GM12878 (cell line): ENCODE measurements around the gene HS6ST3. TPM values are rescaled to one million over a fixed set of nuclear protein-coding genes. Genes with fewer than 3 reads are reported as not detected.

Experiments used
- ATAC-seq: fragments of 200-7000 bp; cut with Tn5 transposase; 3 replicates; pipeline ENCODE4 v1.9.1; 2020; ENCODE audit warnings: mild to moderate bottlenecking, moderate library complexity
- BruUV-seq: library from RNA; stranded (reverse); fragments of 400-500 nt; replicated peaks from 2 replicates; lab custom pipeline; 2021; lab: Mats Ljungman, UMichigan
- CTCF ChIA-PET: fragments of 300-600 bp; sonication (Branson Sonifier 250); formaldehyde crosslinking; extraction: SDS; loops from one replicate; lab custom pipeline; 2021; ENCODE audit warnings: inconsistent platforms; lab: Yijun Ruan, JAX
- POLR2A ChIA-PET: fragments of 350-600 bp; formaldehyde crosslinking; extraction: SDS; loops from one replicate; lab custom pipeline; 2021; ENCODE audit warnings: inconsistent platforms; lab: Charles Lee
- RAD21 ChIA-PET: fragments of 300-600 bp; sonication (Branson Sonifier 250); formaldehyde crosslinking; loops from one replicate; lab custom pipeline; 2023; ENCODE audit warnings: antibody characterized with exemption; ENCODE audit not compliant: unreplicated experiment; lab: Charles Lee
- SMC1A ChIA-PET: fragments of 300-600 bp; sonication (Branson Sonifier 250); formaldehyde crosslinking; loops from one replicate; lab custom pipeline; 2023; ENCODE audit not compliant: unreplicated experiment, uncharacterized antibody; lab: Charles Lee
- DNase-seq: peaks from one replicate; pipeline ENCODE4 v3.0.0-alpha.2; 2011; ENCODE audit warnings: low read depth, low spot score
- FAIRE-seq: peaks from 3 replicates; lab custom pipeline; 2011; peaks lifted over from hg19 to GRCh38; lab: Jason Lieb, UNC
- H2AFZ ChIP-seq: 2 replicates; pipeline ENCODE4 v1.6.0; 2011; ENCODE audit warnings: low read depth, low read length, control low read depth; ENCODE audit not compliant: control insufficient read depth
- H3K27ac ChIP-seq: 2 replicates; pipeline ENCODE4 v1.5.1; 2011; ENCODE audit warnings: control low read depth; ENCODE audit not compliant: control insufficient read depth, insufficient read depth
- H3K27me3 ChIP-seq, 2 experiments: replicated peaks in 1 of 2; 2 replicates each; pipeline versions ENCODE4 v1.6.0 to v1.6.1; 2011; ENCODE audit warnings: low read length in 1 of 2; ENCODE audit not compliant: control insufficient read depth in 2 of 2, insufficient read depth in 2 of 2
- H3K36me3 ChIP-seq, 2 experiments: 2 replicates each; pipeline ENCODE4 v1.5.1; 2011; ENCODE audit warnings: low read length in 1 of 2; ENCODE audit not compliant: control insufficient read depth in 2 of 2, insufficient read depth in 2 of 2
- H3K4me1 ChIP-seq: 2 replicates; pipeline ENCODE4 v1.6.1; 2011; ENCODE audit warnings: mild to moderate bottlenecking, low read length, moderate library complexity, mixed read lengths; ENCODE audit not compliant: control insufficient read depth, insufficient read depth
- H3K4me2 ChIP-seq: 2 replicates; pipeline ENCODE4 v1.6.0; 2011; ENCODE audit warnings: control low read depth; ENCODE audit not compliant: control insufficient read depth, insufficient read depth
- H3K4me3 ChIP-seq: fragments of 200-600 bp; sonication (generic); 2 replicates; pipeline ENCODE4 v1.5.1; 2016
- H3K79me2 ChIP-seq: 2 replicates; pipeline ENCODE4 v1.6.0; 2011; ENCODE audit warnings: low read length; ENCODE audit not compliant: control insufficient read depth, insufficient read depth
- H3K9ac ChIP-seq: 2 replicates; pipeline ENCODE4 v1.8.0; 2011; ENCODE audit warnings: low read length, control low read depth, mixed read lengths; ENCODE audit not compliant: control insufficient read depth, insufficient read depth
- H3K9me3 ChIP-seq: replicated peaks from 3 replicates; pipeline ENCODE4 v1.5.1; 2011; ENCODE audit warnings: mild to moderate bottlenecking, low read length; ENCODE audit not compliant: control insufficient read depth, insufficient read depth
- H4K20me1 ChIP-seq: 2 replicates; pipeline ENCODE4 v1.6.0; 2011; ENCODE audit not compliant: control insufficient read depth, insufficient read depth
- BRCA1 ChIP-seq: IDR thresholded peaks from 2 replicates; pipeline ENCODE4 v1.6.1; 2011; ENCODE audit warnings: low read depth, low read length, improper control_type of control experiment
- NFYA ChIP-seq: IDR thresholded peaks from 2 replicates; pipeline ENCODE4 v1.6.1; 2011; ENCODE audit warnings: low read depth, mild to moderate bottlenecking, low read length, improper control_type of control experiment, borderline replicate concordance
- POU2F2 ChIP-seq: IDR thresholded peaks from 3 replicates; pipeline ENCODE4 v1.6.1; 2011; ENCODE audit warnings: low read depth, mild to moderate bottlenecking, low read length, borderline replicate concordance
- PRDM15 ChIP-seq: fragments of 450-650 bp; formaldehyde crosslinking; IDR thresholded peaks from 2 replicates; pipeline ENCODE4 v1.4.0; 2020; ENCODE audit warnings: mild to moderate bottlenecking, moderate library complexity
- RUNX3 ChIP-seq: IDR thresholded peaks from 2 replicates; pipeline ENCODE4 v1.6.1; 2012; ENCODE audit warnings: low read length, inconsistent platforms
- WGBS: methylation state at CpG from one replicate; pipeline ENCODE4 v1.1.6; 2016; ENCODE audit warnings: low lambda C conversion rate; ENCODE audit not compliant: insufficient replicate concordance, insufficient coverage; ENCODE audit errors: missing lambda C conversion rate; 5-methylcytosine and 5-hydroxymethylcytosine counted together
- in situ Hi-C: fragments of 300-500 bp; cut with MboI; formaldehyde crosslinking; loops from 9 replicates; pipeline ENCODE4 v1.14.3; 2018; ENCODE audit warnings: mixed read lengths
- intact Hi-C: fragments of 100-400 bp; cut with micrococcal nuclease; formaldehyde crosslinking; loops from one replicate; pipeline ENCODE4 v1.14.2; 2022; ENCODE audit not compliant: unreplicated experiment
- polyA plus RNA-seq, 11 experiments: library from polyadenylated mRNA; depleted of rRNA in 4 of 11; unstranded in 6 of 11; stranded (reverse) in 5 of 11; fragments of >200 nt; fragmentation: Nextera tagmentation in 4 of 11; fragmentation: Illumina TruSeq in 1 of 11; extraction: Ambion mirVana in 4 of 11; extraction: Trizol in 1 of 11; gene quantifications; 1 replicate in 1 of 11; 2 replicates in 10 of 11; pipeline versions ENCODE4 v1.2.1 to v1.2.3, GENCODE V29; 2011 to 2016; ENCODE audit warnings: inconsistent platforms in 2 of 11, missing spikeins in 2 of 11, low read depth in 1 of 11
- total RNA-seq, 4 experiments: library from RNA; depleted of rRNA in 3 of 4; stranded (reverse); fragments of >200 nt in 3 of 4; fragmentation: Illumina TruSeq in 1 of 4; extraction: Trizol in 1 of 4; gene quantifications; 2 replicates each; pipeline versions ENCODE4 v1.2.1 to v1.2.3, GENCODE V29; 2013 to 2021

The HS6ST3 gene
- total and polyA plus RNA-seq, 10 of the 15 experiments (the other 5 are each of a cell fraction or from before 2014, with no cell fraction given), result under 0.01 to 2.9 TPM; not detected in 8

- no peak for TF ChIP-seq BRCA1
These were observed 24.1 kb upstream of the HS6ST3 start (continued) for GRCh38 chr13:96065849-96066248.

- ChIA-PET CTCF (no interaction called here), POLR2A (no interaction called here), SMC1A (interaction anchor here (0.5 to 1.5 kb wide), 3 partner anchors 10 to 363 kb away, joined by 3 to 4 read pairs (median 3); no protein-coding TSS in a partner anchor), RAD21 (interaction anchor here (1.6 kb wide), 1 partner anchor 49 kb away, joined by 3 read pairs; no protein-coding TSS in a partner anchor)
- no peaks in the 10 kb centered on the region for H3K4me1 ChIP-seq
- no peaks in the 10 kb centered on the region for H3K9me3 ChIP-seq
- ATAC-seq, result no peak
- no peak overlapping the region for H2AFZ ChIP-seq
- no peaks in the 10 kb centered on the region for H4K20me1 ChIP-seq
- no peak overlapping the region for H3K27ac ChIP-seq
- H3K36me3 ChIP-seq, result no peaks in the 10 kb centered on the region
- BruUV-seq, result no TSS peak
- TF ChIP-seq POU2F2 (no peak), NFYA (no peak), RUNX3 (0 out of 2 replicates have a peak, but pooled peaks have one; percentile 6), PRDM15 (CRISPR knock-in tag) (no peak)
- H3K4me3 ChIP-seq, result no peak overlapping the region
- no peak for DNase-seq
- no peaks in the 10 kb centered on the region; a peak in 2 of 4 replicates for H3K27me3 ChIP-seq
- 0% methylated on average over 2 of the region's 2 CpGs for WGBS
- no peak overlapping the region for H3K9ac ChIP-seq
- in situ Hi-C loops, result no loop called here
- FAIRE-seq, result no peak
- intact Hi-C loops, result no loop called here
- H3K79me2 ChIP-seq, result no peaks in the 10 kb centered on the region
- no peak overlapping the region for H3K4me2 ChIP-seq
These were observed 21.2 kb upstream of the HS6ST3 start for GRCh38 chr13:96068729-96069128.
